OCI-LY1 (cell line): ENCODE results near the gene AGPS.

Source experiments
- H2AFZ ChIP-seq: fragments of 200-600 bp; sonication (generic), shearing (Covaris generic); 2 replicates; pipeline ENCODE4 v1.6.0; 2014; ENCODE audit warnings: antibody characterized with exemption, mild to moderate bottlenecking, low read length
- H3F3A ChIP-seq: fragments of 200-600 bp; sonication (generic), shearing (Covaris generic); 2 replicates; pipeline ENCODE4 v1.6.0; 2014; ENCODE audit warnings: mild to moderate bottlenecking, antibody characterized with exemption, low read length, moderate library complexity; ENCODE audit not compliant: insufficient read depth
- H3K27ac ChIP-seq: fragments of 200-600 bp; sonication (generic); 2 replicates; pipeline ENCODE4 v1.5.1; 2014; ENCODE audit warnings: low read length, mixed run types, mild to moderate bottlenecking, low read depth; ENCODE audit not compliant: poor library complexity, severe bottlenecking
- H3K27me3 ChIP-seq: fragments of 200-600 bp; sonication (generic); 2 replicates; pipeline ENCODE4 v1.6.0; 2014; ENCODE audit warnings: antibody characterized with exemption, mild to moderate bottlenecking, low read length, moderate library complexity; ENCODE audit not compliant: insufficient read depth
- H3K36me3 ChIP-seq: fragments of 200-600 bp; sonication (generic); 2 replicates; pipeline ENCODE4 v1.6.1; 2014; ENCODE audit warnings: mild to moderate bottlenecking, antibody characterized with exemption, low read length, moderate library complexity, mixed read lengths; ENCODE audit not compliant: insufficient read depth
- H3K4me1 ChIP-seq: fragments of 200-600 bp; sonication (generic); 2 replicates; pipeline ENCODE4 v1.5.1; 2014; ENCODE audit warnings: mild to moderate bottlenecking, low read length, moderate library complexity; ENCODE audit not compliant: insufficient read depth, severe bottlenecking
- H3K4me2 ChIP-seq: fragments of 200-600 bp; sonication (generic), shearing (Covaris generic); 2 replicates; pipeline ENCODE4 v1.6.1; 2014; ENCODE audit warnings: low read length
- H3K4me3 ChIP-seq: fragments of 200-600 bp; sonication (generic); 2 replicates; pipeline ENCODE4 v1.5.1; 2014; ENCODE audit warnings: low read length, low read depth, mild to moderate bottlenecking, mixed read lengths; ENCODE audit not compliant: poor library complexity, severe bottlenecking
- H3K79me2 ChIP-seq: fragments of 200-600 bp; shearing (Covaris generic); 2 replicates; pipeline ENCODE4 v1.6.1; 2016; ENCODE audit warnings: mixed run types, low read length, mixed read lengths; ENCODE audit not compliant: insufficient read depth
- H3K9ac ChIP-seq: fragments of 200-600 bp; sonication (generic), shearing (Covaris generic); 2 replicates; pipeline ENCODE4 v1.6.1; 2014; ENCODE audit warnings: mild to moderate bottlenecking, low read length, mixed read lengths
- H3K9me2 ChIP-seq: fragments of 200-600 bp; sonication (generic), shearing (Covaris generic); 2 replicates; pipeline ENCODE4 v1.6.1; 2014; ENCODE audit warnings: low read depth, mild to moderate bottlenecking, low read length, mixed read lengths
- H3K9me3 ChIP-seq: fragments of 200-600 bp; shearing (Covaris generic); 2 replicates; pipeline ENCODE4 v1.6.1; 2014; ENCODE audit warnings: low read length, mixed read lengths
- H4K20me1 ChIP-seq: fragments of 200-600 bp; sonication (generic), shearing (Covaris generic); 2 replicates; pipeline ENCODE4 v1.6.0; 2016; ENCODE audit warnings: mild to moderate bottlenecking, low read length; ENCODE audit not compliant: insufficient read depth
- EZH2 ChIP-seq: fragments of 200-600 bp; sonication (generic), shearing (Covaris generic); IDR thresholded peaks from 2 replicates; pipeline ENCODE4 v1.8.0; 2017; ENCODE audit warnings: borderline replicate concordance, mixed run types, mild to moderate bottlenecking, antibody characterized with exemption, low read length, moderate library complexity, mixed read lengths
- TF ChIP-seq, protein P1 (sequence below): fragments of 200-600 bp; sonication (generic), shearing (Covaris generic); IDR thresholded peaks from 2 replicates; pipeline ENCODE4 v1.5.1; 2017; ENCODE audit warnings: mild to moderate bottlenecking, antibody characterized with exemption, low read length, moderate library complexity, mixed read lengths

The AGPS gene

DNA sequence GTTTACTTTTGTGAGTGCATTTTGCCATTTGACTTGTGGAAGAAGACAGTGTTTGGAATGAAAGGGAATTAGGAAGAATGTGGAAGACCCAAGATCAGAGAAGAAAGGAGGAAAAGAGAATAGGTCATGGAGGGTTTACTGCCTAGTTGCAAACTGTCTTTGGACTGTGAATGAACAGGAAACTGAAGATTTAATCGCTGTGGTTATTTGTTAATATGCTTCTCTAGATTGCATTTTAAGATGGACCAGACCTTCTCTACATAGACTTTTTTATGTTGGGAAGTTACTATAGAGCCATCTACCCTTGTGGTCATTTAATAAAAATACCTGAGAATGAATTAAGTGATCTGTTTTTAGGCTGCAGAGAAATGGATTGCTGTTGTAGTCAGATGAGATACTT lies 6.2 kb downstream of the AGPS start:
- H3K9me2 ChIP-seq = no peaks in the 10 kb centered on the region
- no peak overlapping the region for H3K4me3 ChIP-seq
- H2AFZ ChIP-seq = no peak overlapping the region
- H4K20me1 ChIP-seq = no peaks in the 10 kb centered on the region
- no peaks in the 10 kb centered on the region for H3K9me3 ChIP-seq
- peaks cover 28% of the 10 kb centered on the region for H3K4me1 ChIP-seq
- H3K27me3 ChIP-seq = no peaks in the 10 kb centered on the region
- no peaks in the 10 kb centered on the region for H3F3A ChIP-seq
- H3K79me2 ChIP-seq = peaks cover 83% of the 10 kb centered on the region
- H3K36me3 ChIP-seq = no peaks in the 10 kb centered on the region
- no peak overlapping the region for H3K4me2 ChIP-seq
- H3K27ac ChIP-seq = no peak overlapping the region
- no peak for TF ChIP-seq EZH2
- TF ChIP-seq, protein P1, sequence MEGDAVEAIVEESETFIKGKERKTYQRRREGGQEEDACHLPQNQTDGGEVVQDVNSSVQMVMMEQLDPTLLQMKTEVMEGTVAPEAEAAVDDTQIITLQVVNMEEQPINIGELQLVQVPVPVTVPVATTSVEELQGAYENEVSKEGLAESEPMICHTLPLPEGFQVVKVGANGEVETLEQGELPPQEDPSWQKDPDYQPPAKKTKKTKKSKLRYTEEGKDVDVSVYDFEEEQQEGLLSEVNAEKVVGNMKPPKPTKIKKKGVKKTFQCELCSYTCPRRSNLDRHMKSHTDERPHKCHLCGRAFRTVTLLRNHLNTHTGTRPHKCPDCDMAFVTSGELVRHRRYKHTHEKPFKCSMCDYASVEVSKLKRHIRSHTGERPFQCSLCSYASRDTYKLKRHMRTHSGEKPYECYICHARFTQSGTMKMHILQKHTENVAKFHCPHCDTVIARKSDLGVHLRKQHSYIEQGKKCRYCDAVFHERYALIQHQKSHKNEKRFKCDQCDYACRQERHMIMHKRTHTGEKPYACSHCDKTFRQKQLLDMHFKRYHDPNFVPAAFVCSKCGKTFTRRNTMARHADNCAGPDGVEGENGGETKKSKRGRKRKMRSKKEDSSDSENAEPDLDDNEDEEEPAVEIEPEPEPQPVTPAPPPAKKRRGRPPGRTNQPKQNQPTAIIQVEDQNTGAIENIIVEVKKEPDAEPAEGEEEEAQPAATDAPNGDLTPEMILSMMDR = no peak
- H3K9ac ChIP-seq = no peak overlapping the region

DNA sequence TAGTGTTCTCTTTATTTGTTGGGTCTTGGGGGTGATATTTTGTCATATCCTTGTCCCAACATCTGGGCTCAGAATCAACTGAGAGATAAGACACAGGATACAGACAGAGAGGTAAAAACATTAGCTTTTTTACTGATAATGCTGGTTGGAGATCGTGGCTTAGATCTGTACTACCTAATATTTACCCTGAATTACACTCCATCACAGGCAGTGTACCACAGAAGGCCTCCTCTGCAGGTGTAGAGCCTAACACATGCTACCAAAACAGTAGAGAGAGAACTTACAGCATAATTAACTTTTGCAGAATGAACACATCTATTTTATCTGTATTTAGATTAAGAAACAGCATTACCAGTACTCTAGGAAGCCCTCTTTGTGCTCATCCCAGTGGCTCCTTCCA lies 6.8 kb downstream of the AGPS start:
- TF ChIP-seq, protein P1 = no peak
- TF ChIP-seq EZH2 = no peak
- no peaks in the 10 kb centered on the region for H3K27me3 ChIP-seq
- no peak overlapping the region for H3K4me3 ChIP-seq
- H3K9ac ChIP-seq = no peak overlapping the region
- H3K36me3 ChIP-seq = no peaks in the 10 kb centered on the region
- no peaks in the 10 kb centered on the region for H3K9me3 ChIP-seq
- no peaks in the 10 kb centered on the region for H4K20me1 ChIP-seq
- H3K27ac ChIP-seq = no peak overlapping the region
- no peaks in the 10 kb centered on the region for H3F3A ChIP-seq
- H3K9me2 ChIP-seq = no peaks in the 10 kb centered on the region
- peaks cover 83% of the 10 kb centered on the region for H3K79me2 ChIP-seq
- no peak overlapping the region for H2AFZ ChIP-seq
- peaks cover 22% of the 10 kb centered on the region for H3K4me1 ChIP-seq
- H3K4me2 ChIP-seq = no peak overlapping the region

DNA sequence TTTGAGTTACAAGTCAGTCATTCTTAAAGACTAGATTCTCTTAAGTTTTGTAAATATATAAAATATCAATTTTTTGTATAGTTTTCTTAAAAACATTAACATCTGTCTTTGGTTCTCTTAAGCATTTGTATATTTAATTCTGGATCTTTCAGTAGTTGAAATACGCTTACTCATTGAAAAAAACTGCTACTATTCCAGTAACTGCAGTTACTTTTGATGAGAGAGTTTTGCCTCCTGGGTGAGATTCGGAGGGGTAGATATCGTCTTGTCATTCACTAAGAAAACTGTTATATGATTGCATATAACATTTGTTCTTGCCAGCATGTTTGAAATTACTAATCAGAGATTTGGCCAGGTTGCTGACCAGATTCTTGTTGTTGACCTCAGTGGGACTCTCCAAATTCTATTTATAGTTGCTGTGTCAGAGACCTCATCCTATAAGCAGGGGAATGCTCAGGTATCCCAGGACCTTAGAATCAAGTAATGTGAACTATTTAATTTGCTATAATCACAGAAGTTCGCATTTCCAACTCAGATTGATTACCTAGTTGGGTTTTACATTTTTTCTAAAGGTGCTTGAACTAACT lies 7.9 kb downstream of the AGPS start:
- Histone ChIP-seq H3K9ac (no peak overlapping the region), H3K36me3 (no peaks in the 10 kb centered on the region), H3K4me3 (no peak overlapping the region), H3K27ac (no peak overlapping the region), H3K4me1 (peaks cover 12% of the 10 kb centered on the region), H3K9me3 (no peaks in the 10 kb centered on the region), H4K20me1 (no peaks in the 10 kb centered on the region), H3K79me2 (peaks cover 81% of the 10 kb centered on the region), H3K27me3 (no peaks in the 10 kb centered on the region), H3K4me2 (no peak overlapping the region), H3K9me2 (no peaks in the 10 kb centered on the region), H2AFZ (no peak overlapping the region), H3F3A (no peaks in the 10 kb centered on the region)
- TF ChIP-seq, protein P1 = no peak
- no peak for TF ChIP-seq EZH2
